Activated naive CD8-positive, alpha-beta T cell (primary cell): ENCODE measurements around the gene MAP6D1.

Experiments used
- H3K27ac Mint-ChIP-seq: one replicate; pipeline ENCODE4 v1.8.0; 2021; ENCODE audit warnings: mixed read lengths
- H3K27me3 Mint-ChIP-seq: one replicate; pipeline ENCODE4 v1.8.0; 2021; ENCODE audit warnings: mixed read lengths
- H3K36me3 Mint-ChIP-seq: one replicate; pipeline ENCODE4 v1.8.0; 2021; ENCODE audit warnings: mixed read lengths
- H3K4me1 Mint-ChIP-seq: one replicate; pipeline ENCODE4 v1.8.0; 2021; ENCODE audit warnings: low read depth, mixed read lengths
- H3K4me3 Mint-ChIP-seq: one replicate; pipeline ENCODE4 v1.8.0; 2021; ENCODE audit warnings: mild to moderate bottlenecking, mixed read lengths
- H3K9me3 Mint-ChIP-seq: one replicate; pipeline ENCODE4 v1.8.0; 2021; ENCODE audit warnings: low read depth, mixed read lengths

The MAP6D1 gene

DNA sequence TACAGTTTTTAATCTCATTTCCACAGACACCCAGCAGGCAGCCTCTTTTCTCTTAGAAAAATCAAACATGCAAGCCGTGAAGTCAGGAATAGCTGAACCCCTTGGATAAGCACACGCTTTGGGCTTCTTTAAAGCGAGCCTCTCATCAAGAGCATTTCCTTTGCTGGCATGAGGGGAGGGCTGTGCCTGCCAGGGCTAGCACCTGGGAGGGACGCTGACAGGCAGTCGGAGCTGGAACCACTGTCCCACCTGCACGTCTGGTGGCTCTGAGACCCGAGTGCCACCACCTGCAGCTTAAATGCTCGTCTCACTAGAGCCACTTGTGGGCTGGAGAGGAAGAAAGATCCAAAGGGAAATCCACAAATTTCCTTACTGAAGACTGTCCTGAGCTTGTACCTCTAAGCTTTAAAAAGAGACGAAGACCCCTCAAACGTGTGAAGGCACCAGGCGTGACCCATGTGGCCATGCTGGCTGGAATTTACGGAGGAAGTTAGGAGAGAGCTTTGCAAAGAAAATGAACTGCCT, 9.4 kb downstream of the MAP6D1 start:
- Mint-ChIP-seq H3K4me3 (peak overlapping the region; percentile 49), H3K27ac (peak overlapping the region; percentile 17), H3K9me3 (no peaks in the 10 kb centered on the region), H3K4me1 (peaks cover 19% of the 10 kb centered on the region), H3K36me3 (peaks cover 7% of the 10 kb centered on the region), H3K27me3 (no peaks in the 10 kb centered on the region)

GRCh38 chr3:183815563-183815940, 9.8 kb downstream of the MAP6D1 start:
- H3K4me1 Mint-ChIP-seq, result peaks cover 19% of the 10 kb centered on the region
- H3K27me3 Mint-ChIP-seq, result no peaks in the 10 kb centered on the region
- no peaks in the 10 kb centered on the region for H3K9me3 Mint-ChIP-seq
- H3K4me3 Mint-ChIP-seq, result peak overlapping the region; percentile 49
- H3K27ac Mint-ChIP-seq, result peak overlapping the region; percentile 17
- H3K36me3 Mint-ChIP-seq, result peaks cover 7% of the 10 kb centered on the region

- Mint-ChIP-seq H3K27ac (peak overlapping the region; percentile 22), H3K9me3 (no peaks in the 10 kb centered on the region), H3K4me3 (peak overlapping the region; percentile 6)
Observed at GRCh38 chr3:183814240-183814639, 11.1 kb downstream of the MAP6D1 start.

GRCh38 chr3:183812761-183813445, 12.5 kb downstream of the MAP6D1 start:
- Mint-ChIP-seq H3K27me3 (no peaks in the 10 kb centered on the region), H3K9me3 (no peaks in the 10 kb centered on the region), H3K36me3 (peaks cover 7% of the 10 kb centered on the region), H3K27ac (no peak overlapping the region), H3K4me3 (no peak overlapping the region), H3K4me1 (peaks cover 19% of the 10 kb centered on the region)

More at GRCh38 chr3:183814240-183814639, 11.1 kb downstream of the MAP6D1 start:
- H3K36me3 Mint-ChIP-seq, result peaks cover 7% of the 10 kb centered on the region
- H3K27me3 Mint-ChIP-seq, result no peaks in the 10 kb centered on the region
- H3K4me1 Mint-ChIP-seq, result peaks cover 19% of the 10 kb centered on the region

DNA sequence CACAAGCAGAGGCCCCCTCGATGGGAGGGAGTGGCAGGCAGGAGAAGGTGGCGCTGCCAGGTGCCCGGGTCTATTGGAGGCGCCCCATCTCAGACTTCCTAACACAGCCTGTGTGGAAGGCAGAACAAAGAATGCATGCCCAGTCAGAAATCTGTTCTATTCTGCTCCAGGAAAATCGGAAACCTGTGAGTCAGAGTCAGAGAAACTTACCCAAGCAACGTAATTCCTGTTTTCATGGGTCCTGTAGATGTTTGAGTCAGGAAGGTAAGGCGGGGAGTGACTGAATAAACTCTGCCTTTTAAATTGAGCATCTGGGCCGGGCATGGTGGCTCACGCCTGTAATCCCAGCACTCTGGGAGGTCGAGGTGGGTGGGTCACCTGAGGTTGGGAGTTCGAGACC, 13.7 kb downstream of the MAP6D1 start:
- Mint-ChIP-seq H3K4me3 (no peak overlapping the region), H3K27ac (no peak overlapping the region), H3K4me1 (peaks cover 19% of the 10 kb centered on the region), H3K36me3 (peaks cover 8% of the 10 kb centered on the region), H3K27me3 (no peaks in the 10 kb centered on the region), H3K9me3 (no peaks in the 10 kb centered on the region)

DNA sequence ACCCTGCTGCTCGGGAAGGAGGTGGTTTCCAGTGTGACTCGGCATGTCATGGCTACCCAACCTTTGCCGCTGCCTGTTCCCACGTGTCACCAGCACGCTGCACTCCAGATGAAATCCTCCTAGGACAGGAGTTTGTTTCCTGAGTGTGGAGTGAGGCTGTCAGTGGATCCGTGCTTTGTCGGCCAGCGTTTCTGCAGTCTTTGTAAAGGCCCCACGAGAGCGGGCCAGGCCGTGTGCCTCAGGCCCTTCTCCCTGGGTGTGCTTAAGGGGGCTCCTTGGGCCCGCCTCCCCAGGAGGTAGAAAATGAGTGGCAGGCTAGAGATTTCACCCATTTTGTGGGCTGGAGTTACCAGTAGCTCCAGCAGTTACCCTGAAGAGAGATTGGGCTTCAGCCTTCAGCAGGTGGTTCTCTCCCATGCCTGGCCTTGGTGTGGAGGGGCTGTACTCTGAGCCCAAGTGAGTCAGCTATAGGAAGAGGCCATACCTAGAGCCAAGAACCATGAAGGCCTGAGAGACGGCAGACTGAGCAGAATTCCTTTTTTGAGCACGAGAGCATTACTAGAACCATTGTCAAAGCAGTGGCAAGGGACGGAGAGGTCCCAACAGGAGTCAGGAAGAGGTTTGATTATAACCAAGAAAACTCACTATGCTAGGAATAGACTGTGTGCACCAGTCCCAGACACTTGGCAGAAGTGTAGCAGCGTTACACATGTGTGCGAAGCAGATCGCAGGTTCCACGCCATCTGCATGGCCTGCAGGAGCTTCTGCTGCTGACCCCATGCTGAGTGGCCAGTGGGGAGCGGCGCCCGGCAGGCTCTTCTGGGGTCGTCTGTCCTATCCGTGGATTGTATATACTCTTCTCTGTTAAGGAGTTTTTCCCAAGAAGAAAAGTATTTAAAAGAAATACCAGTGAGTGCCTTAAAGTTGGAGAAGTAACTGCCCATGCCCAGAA, 14.5 kb downstream of the MAP6D1 start:
- H3K27ac Mint-ChIP-seq, result no peak overlapping the region
- no peaks in the 10 kb centered on the region for H3K9me3 Mint-ChIP-seq
- peaks cover 2% of the 10 kb centered on the region for H3K36me3 Mint-ChIP-seq
- H3K4me1 Mint-ChIP-seq, result peaks cover 13% of the 10 kb centered on the region
- H3K4me3 Mint-ChIP-seq, result no peak overlapping the region
- no peaks in the 10 kb centered on the region for H3K27me3 Mint-ChIP-seq

- H3K36me3 Mint-ChIP-seq, result peaks cover 2% of the 10 kb centered on the region
- no peaks in the 10 kb centered on the region for H3K27me3 Mint-ChIP-seq
- H3K4me1 Mint-ChIP-seq, result peaks cover under 1% of the 10 kb centered on the region
- no peak overlapping the region for H3K4me3 Mint-ChIP-seq
- H3K9me3 Mint-ChIP-seq, result no peaks in the 10 kb centered on the region
- no peak overlapping the region for H3K27ac Mint-ChIP-seq
Observed at GRCh38 chr3:183809270-183809669, 16.1 kb downstream of the MAP6D1 start.

- Mint-ChIP-seq H3K4me1 (no peaks in the 10 kb centered on the region), H3K9me3 (no peaks in the 10 kb centered on the region), H3K4me3 (no peak overlapping the region), H3K27me3 (no peaks in the 10 kb centered on the region), H3K36me3 (peaks cover 2% of the 10 kb centered on the region), H3K27ac (no peak overlapping the region)
Observed at GRCh38 chr3:183808355-183808754, 17.0 kb downstream of the MAP6D1 start.

- H3K4me3 Mint-ChIP-seq, result no peak overlapping the region
- H3K27me3 Mint-ChIP-seq, result no peaks in the 10 kb centered on the region
- H3K27ac Mint-ChIP-seq, result no peak overlapping the region
- no peaks in the 10 kb centered on the region for H3K9me3 Mint-ChIP-seq
- peaks cover 2% of the 10 kb centered on the region for H3K36me3 Mint-ChIP-seq
- no peaks in the 10 kb centered on the region for H3K4me1 Mint-ChIP-seq
Observed at GRCh38 chr3:183807881-183808280, 17.5 kb downstream of the MAP6D1 start.

DNA sequence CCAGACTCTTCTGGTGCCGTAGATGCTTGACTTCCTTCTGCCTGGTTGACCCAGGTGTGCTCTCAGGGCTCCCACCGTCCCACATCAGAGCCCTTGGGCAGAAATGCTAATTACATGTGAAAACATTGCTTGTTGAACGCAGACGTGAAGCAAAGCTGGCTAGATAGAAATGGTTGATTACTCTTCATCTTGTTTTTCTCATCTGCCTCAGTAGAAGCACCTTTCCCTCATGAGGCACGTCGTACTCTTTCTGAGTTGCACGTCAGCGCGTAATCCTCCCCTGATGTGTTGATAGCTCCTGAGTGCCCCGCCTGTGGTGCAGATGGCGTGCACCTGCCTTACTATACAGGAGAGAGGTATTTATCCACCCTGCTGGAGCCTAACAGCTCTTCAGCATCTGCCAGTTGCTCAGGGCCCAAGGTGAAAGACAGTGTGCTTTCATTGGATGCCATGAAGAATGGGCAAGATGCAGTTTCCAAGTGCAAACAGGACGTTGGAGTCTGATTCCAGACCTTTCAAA, 18.1 kb downstream of the MAP6D1 start:
- Mint-ChIP-seq H3K4me1 (no peaks in the 10 kb centered on the region), H3K36me3 (peaks cover 2% of the 10 kb centered on the region), H3K4me3 (no peak overlapping the region), H3K27me3 (no peaks in the 10 kb centered on the region), H3K27ac (no peak overlapping the region), H3K9me3 (no peaks in the 10 kb centered on the region)

GRCh38 chr3:183802989-183803388, 22.4 kb downstream of the MAP6D1 start:
- H3K4me1 Mint-ChIP-seq, result no peaks in the 10 kb centered on the region
- no peaks in the 10 kb centered on the region for H3K9me3 Mint-ChIP-seq
- no peaks in the 10 kb centered on the region for H3K27me3 Mint-ChIP-seq
- no peak overlapping the region for H3K27ac Mint-ChIP-seq
- H3K36me3 Mint-ChIP-seq, result peaks cover 13% of the 10 kb centered on the region
- H3K4me3 Mint-ChIP-seq, result no peak overlapping the region

- Mint-ChIP-seq H3K27ac (no peak overlapping the region), H3K4me1 (no peaks in the 10 kb centered on the region), H3K9me3 (no peaks in the 10 kb centered on the region), H3K4me3 (no peak overlapping the region), H3K36me3 (peaks cover 15% of the 10 kb centered on the region), H3K27me3 (no peaks in the 10 kb centered on the region)
Observed at GRCh38 chr3:183801601-183802000, 23.8 kb downstream of the MAP6D1 start.

DNA sequence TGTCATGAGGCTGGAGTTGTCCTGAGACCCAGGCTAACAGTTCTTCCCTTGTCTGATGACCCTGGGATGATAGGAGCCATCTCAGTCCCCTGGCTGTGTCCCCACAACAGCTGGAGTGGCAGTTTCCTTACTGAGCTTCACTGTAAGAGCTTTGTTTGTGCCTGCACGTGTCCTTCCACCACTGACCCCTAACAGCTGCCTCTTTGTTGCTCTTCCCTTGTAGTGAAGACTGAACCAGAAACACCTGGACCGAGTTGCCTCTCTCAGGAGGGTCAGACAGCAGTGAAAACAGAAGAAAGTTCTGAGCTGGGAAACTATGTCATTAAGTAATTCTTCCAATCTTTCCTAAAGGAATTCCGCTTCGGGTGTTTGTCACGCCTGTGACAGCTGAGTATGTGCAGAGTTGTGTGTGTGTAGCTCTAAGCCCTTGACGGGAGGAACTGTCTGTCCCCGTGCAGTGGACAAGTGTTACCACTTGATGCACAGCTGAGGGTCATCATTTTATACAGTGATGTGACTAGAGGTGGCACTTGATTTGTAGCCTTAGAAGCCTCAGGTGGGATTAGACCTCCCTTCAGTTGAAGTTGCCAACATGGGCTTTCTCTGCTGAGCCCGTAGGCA, 25.0 kb downstream of the MAP6D1 start:
- no peak overlapping the region for H3K4me3 Mint-ChIP-seq
- no peak overlapping the region for H3K27ac Mint-ChIP-seq
- H3K9me3 Mint-ChIP-seq, result no peaks in the 10 kb centered on the region
- H3K27me3 Mint-ChIP-seq, result no peaks in the 10 kb centered on the region
- peaks cover 15% of the 10 kb centered on the region for H3K36me3 Mint-ChIP-seq
- H3K4me1 Mint-ChIP-seq, result no peaks in the 10 kb centered on the region

DNA sequence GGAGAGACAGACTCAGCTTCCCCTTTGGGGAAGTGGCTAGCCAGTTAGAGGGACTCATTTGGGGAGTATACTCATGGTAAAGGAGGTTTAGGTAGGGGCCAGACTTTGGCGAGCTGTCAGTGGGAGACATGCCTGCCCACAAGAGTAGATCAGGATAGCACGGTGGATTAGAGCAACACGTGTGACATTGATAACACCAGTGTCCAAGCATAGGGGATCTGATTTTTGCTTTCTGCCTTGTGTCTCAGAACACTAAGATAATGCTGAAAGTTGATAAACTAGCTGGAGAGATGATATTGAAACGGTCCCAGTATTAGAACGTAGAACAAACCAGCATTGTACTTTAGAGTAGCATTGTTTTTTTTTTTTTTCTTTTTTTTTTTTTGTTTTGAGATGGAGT, 25.9 kb downstream of the MAP6D1 start:
- peaks cover 15% of the 10 kb centered on the region for H3K36me3 Mint-ChIP-seq
- H3K27ac Mint-ChIP-seq, result no peak overlapping the region
- H3K4me1 Mint-ChIP-seq, result no peaks in the 10 kb centered on the region
- H3K4me3 Mint-ChIP-seq, result no peak overlapping the region
- no peaks in the 10 kb centered on the region for H3K27me3 Mint-ChIP-seq
- H3K9me3 Mint-ChIP-seq, result no peaks in the 10 kb centered on the region

DNA sequence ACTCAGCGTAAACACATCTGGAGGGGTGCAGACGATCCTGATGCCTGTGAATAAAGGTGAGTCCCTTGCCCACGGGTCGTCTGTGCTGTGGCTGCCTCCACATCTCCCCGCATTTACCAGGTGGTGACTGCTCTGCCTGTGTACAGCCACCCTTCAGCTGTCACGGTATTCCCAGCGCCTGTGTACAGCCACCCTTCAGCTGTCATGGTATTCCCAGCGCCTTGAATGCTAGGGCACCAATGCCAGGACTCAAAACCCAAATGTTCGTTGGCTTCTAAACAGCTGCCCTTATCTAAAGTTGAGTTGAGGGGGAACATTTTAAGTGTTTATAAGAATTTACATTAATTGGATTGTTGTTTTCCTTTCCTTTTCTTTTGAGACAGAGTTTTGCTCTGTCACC, 27.4 kb downstream of the MAP6D1 start:
- Mint-ChIP-seq H3K36me3 (peaks cover 20% of the 10 kb centered on the region), H3K27me3 (no peaks in the 10 kb centered on the region), H3K9me3 (no peaks in the 10 kb centered on the region), H3K27ac (no peak overlapping the region), H3K4me1 (no peaks in the 10 kb centered on the region), H3K4me3 (no peak overlapping the region)
